Measurements from ENCODE around the gene ZFAND3. TPM values are rescaled to one million over a fixed set of nuclear protein-coding genes. Genes with fewer than 3 reads are reported as not detected.

Gene ZFAND3
- total and polyA plus RNA-seq, 2 donors (not counting 3 experiments of a cell fraction or from before 2014, with no cell fraction given), result 15.4 to 54.2 TPM

- H3K4me3 ChIP-seq (replicated peaks in 1 of 3; ENCODE audit: insufficient read depth in 1 of 3, low read depth in 1 of 3, low read length in 3 of 3), result no peak overlapping the region
- BruUV-seq (replicated peaks), result no TSS peak
- no peak overlapping the region for H3K9ac ChIP-seq (replicated peaks; ENCODE audit: extremely low read depth, insufficient read depth, low read length)
- dilution Hi-C loops (cut with MboI; ENCODE audit: extremely low pct_ligation_motif_present, low sequenced_read_pairs) (no loop called here), intact Hi-C loops (cut with micrococcal nuclease) (loop anchor here (5.0 kb wide), 1 partner anchor 312 kb away; no protein-coding TSS in a partner anchor)
- no peaks in the 10 kb centered on the region for H3K9me3 ChIP-seq (replicated peaks; ENCODE audit: control insufficient read depth, insufficient read depth, low read length)
- no peaks in the 10 kb centered on the region for H4K20me1 ChIP-seq (replicated peaks; ENCODE audit: control insufficient read depth, extremely low read depth, insufficient read depth, low read length)
- ChIA-PET POLR2A (no interaction called here), CTCF (interaction anchor here (1.0 to 4.2 kb wide), 3 partner anchors 8 to 392 kb away, joined by 3 to 15 read pairs (median 5); no protein-coding TSS in a partner anchor)
- no peak for FAIRE-seq
- H2AFZ ChIP-seq (ENCODE audit: low read depth, low read length), result no peak overlapping the region
- no peak for DNase-seq (ENCODE audit: low read depth, low spot score)
- no peaks in the 10 kb centered on the region for H3K4me1 ChIP-seq (ENCODE audit: control insufficient read depth, extremely low read depth, insufficient read depth, low read length)
- no peaks in the 10 kb centered on the region for H3K9me1 ChIP-seq (replicated peaks; ENCODE audit: control insufficient read depth, extremely low read depth, insufficient read depth, low read length)
- no peak overlapping the region for H3K4me2 ChIP-seq (ENCODE audit: insufficient read depth, low read length)
- no peaks in the 10 kb centered on the region for H3K27me3 ChIP-seq (ENCODE audit: control insufficient read depth in 2 of 2, insufficient read depth in 2 of 2, low read length in 2 of 2)
- TF ChIP-seq JUN (IDR thresholded peaks at IDR 0.05; ENCODE audit: borderline replicate concordance, insufficient read depth, insufficient read length, low read depth) (no peak), POLR2AphosphoS5 (IDR thresholded peaks at IDR 0.05; ENCODE audit: insufficient read depth, low read depth, low read length) (no peak), MAX (IDR thresholded peaks at IDR 0.05; ENCODE audit: insufficient read depth, insufficient read length) (no peak), MYC (IDR thresholded peaks at IDR 0.05; ENCODE audit: low read depth, low read length) (no peak), GATA2 (IDR thresholded peaks at IDR 0.05; ENCODE audit: insufficient read depth, insufficient read length, low read depth, low read length) (no peak), FOS (IDR thresholded peaks at IDR 0.05; ENCODE audit: borderline replicate concordance, insufficient read depth, low read length) (no peak), POLR2A (IDR thresholded peaks at IDR 0.05; ENCODE audit: low read depth, low read length) (no peak), EZH2 (IDR thresholded peaks at IDR 0.05; ENCODE audit: borderline replicate concordance, low read depth, low read length, severe bottlenecking) (no peak)
- TF ChIP-seq, protein P1, sequence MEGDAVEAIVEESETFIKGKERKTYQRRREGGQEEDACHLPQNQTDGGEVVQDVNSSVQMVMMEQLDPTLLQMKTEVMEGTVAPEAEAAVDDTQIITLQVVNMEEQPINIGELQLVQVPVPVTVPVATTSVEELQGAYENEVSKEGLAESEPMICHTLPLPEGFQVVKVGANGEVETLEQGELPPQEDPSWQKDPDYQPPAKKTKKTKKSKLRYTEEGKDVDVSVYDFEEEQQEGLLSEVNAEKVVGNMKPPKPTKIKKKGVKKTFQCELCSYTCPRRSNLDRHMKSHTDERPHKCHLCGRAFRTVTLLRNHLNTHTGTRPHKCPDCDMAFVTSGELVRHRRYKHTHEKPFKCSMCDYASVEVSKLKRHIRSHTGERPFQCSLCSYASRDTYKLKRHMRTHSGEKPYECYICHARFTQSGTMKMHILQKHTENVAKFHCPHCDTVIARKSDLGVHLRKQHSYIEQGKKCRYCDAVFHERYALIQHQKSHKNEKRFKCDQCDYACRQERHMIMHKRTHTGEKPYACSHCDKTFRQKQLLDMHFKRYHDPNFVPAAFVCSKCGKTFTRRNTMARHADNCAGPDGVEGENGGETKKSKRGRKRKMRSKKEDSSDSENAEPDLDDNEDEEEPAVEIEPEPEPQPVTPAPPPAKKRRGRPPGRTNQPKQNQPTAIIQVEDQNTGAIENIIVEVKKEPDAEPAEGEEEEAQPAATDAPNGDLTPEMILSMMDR (IDR thresholded peaks at IDR 0.05; ENCODE audit: extremely low read depth in 1 of 2, insufficient read depth in 1 of 2, low read depth in 1 of 2, low read length in 2 of 2), result no peak
- H3K79me2 ChIP-seq (ENCODE audit: control insufficient read depth, insufficient read depth, low read length), result no peaks in the 10 kb centered on the region
- H3K27ac ChIP-seq (ENCODE audit: insufficient read depth, low read depth, low read length), result no peak overlapping the region
- no peaks in the 10 kb centered on the region for H3K36me3 ChIP-seq (ENCODE audit: control insufficient read depth in 2 of 2, extremely low read depth in 1 of 2, insufficient read depth in 2 of 2, low read length in 2 of 2)
Measured at GRCh38 chr6:38179794-38180430, 360.4 kb downstream of the ZFAND3 start.
